Kidney epithelial cell (primary cell): ENCODE data around the gene CROT. TPM values are rescaled to one million over a fixed set of nuclear protein-coding genes. Genes with fewer than 3 reads are reported as not detected.

Experiments used
- DNase-seq: peaks from one replicate; pipeline ENCODE4 v3.0.0-alpha.2; 2010; ENCODE audit warnings: low read depth
- H3K27me3 ChIP-seq: 2 replicates; pipeline ENCODE4 v1.6.0; 2011; ENCODE audit warnings: low read length; ENCODE audit not compliant: control insufficient read depth, insufficient read depth
- H3K36me3 ChIP-seq: 2 replicates; pipeline ENCODE4 v1.5.1; 2011; ENCODE audit warnings: low read length; ENCODE audit not compliant: control insufficient read depth, insufficient read depth
- H3K4me3 ChIP-seq: 2 replicates; pipeline ENCODE4 v1.5.1; 2011; ENCODE audit warnings: low read depth, mild to moderate bottlenecking, control low read depth, low read length
- CTCF ChIP-seq: IDR thresholded peaks from 2 replicates; pipeline ENCODE4 v1.5.1; 2011; ENCODE audit warnings: mild to moderate bottlenecking, moderate library complexity, low read length, control low read depth, inconsistent platforms; ENCODE audit not compliant: insufficient read depth, poor library complexity, severe bottlenecking
- total RNA-seq: library from RNA; depleted of rRNA; stranded (reverse); fragments of >200 nt; gene quantifications from 2 replicates; pipeline ENCODE4 v1.2.3, GENCODE V29; 2015

CROT gene
- total RNA-seq, 1 donor from 2014 or later: 5.7 TPM

GRCh38 chr7:87328281-87328680, 17.2 kb upstream of the CROT start:
- H3K4me3 ChIP-seq: no peak overlapping the region
- no peaks in the 10 kb centered on the region for H3K36me3 ChIP-seq
- H3K27me3 ChIP-seq: no peaks in the 10 kb centered on the region
- no peak for TF ChIP-seq CTCF
- no peak for DNase-seq

- DNase-seq: no peak
- TF ChIP-seq CTCF: no peak
- Histone ChIP-seq H3K4me3 (no peak overlapping the region), H3K27me3 (no peaks in the 10 kb centered on the region), H3K36me3 (no peaks in the 10 kb centered on the region)
Observed at GRCh38 chr7:87330316-87330715, 15.1 kb upstream of the CROT start.

- Histone ChIP-seq H3K27me3 (no peaks in the 10 kb centered on the region), H3K36me3 (no peaks in the 10 kb centered on the region), H3K4me3 (no peak overlapping the region)
- no peak for DNase-seq
- no peak for TF ChIP-seq CTCF
Observed at GRCh38 chr7:87330942-87331341, 14.5 kb upstream of the CROT start.

- H3K4me3 ChIP-seq: no peak overlapping the region
Observed at GRCh38 chr7:87331687-87332252, 13.7 kb upstream of the CROT start.

GRCh38 chr7:87332321-87332720, 13.1 kb upstream of the CROT start:
- TF ChIP-seq CTCF: no peak
- DNase-seq: no peak
- Histone ChIP-seq H3K27me3 (no peaks in the 10 kb centered on the region), H3K4me3 (no peak overlapping the region), H3K36me3 (no peaks in the 10 kb centered on the region)

More at GRCh38 chr7:87331687-87332252, 13.7 kb upstream of the CROT start:
- DNase-seq: no peak
- Histone ChIP-seq H3K36me3 (no peaks in the 10 kb centered on the region), H3K27me3 (no peaks in the 10 kb centered on the region)
- no peak for TF ChIP-seq CTCF

- no peak for TF ChIP-seq CTCF
- no peak for DNase-seq
- no peak overlapping the region for H3K4me3 ChIP-seq
- H3K27me3 ChIP-seq: no peaks in the 10 kb centered on the region
- no peaks in the 10 kb centered on the region for H3K36me3 ChIP-seq
Observed at GRCh38 chr7:87336136-87336535, 9.3 kb upstream of the CROT start.
